Activated CD4-positive, CD25-positive, alpha-beta regulatory T cell treated with anti-CD3 and anti-CD28 coated beads, Interleukin-2, amount 50 U/mL, for 24 hours (primary cell): Measurements from ENCODE around the gene PARVA.
A peak's percentile ranks its signal among the peaks of the same experiment; 100 is the strongest.
"Not testable (repeated sequence)": the region's sequence is repeated elsewhere in the genome, so short reads cannot be mapped to it uniquely, and the experiment has no call there.

Source experiments
- ATAC-seq, 2 donors: fragments of 150-1000 bp; cut with Tn5 transposase; one replicate each; pipeline ENCODE4 v1.10.0; 2021; ENCODE audit warnings: mild to moderate bottlenecking in 1 of 2, moderate library complexity in 1 of 2

PARVA gene

DNA sequence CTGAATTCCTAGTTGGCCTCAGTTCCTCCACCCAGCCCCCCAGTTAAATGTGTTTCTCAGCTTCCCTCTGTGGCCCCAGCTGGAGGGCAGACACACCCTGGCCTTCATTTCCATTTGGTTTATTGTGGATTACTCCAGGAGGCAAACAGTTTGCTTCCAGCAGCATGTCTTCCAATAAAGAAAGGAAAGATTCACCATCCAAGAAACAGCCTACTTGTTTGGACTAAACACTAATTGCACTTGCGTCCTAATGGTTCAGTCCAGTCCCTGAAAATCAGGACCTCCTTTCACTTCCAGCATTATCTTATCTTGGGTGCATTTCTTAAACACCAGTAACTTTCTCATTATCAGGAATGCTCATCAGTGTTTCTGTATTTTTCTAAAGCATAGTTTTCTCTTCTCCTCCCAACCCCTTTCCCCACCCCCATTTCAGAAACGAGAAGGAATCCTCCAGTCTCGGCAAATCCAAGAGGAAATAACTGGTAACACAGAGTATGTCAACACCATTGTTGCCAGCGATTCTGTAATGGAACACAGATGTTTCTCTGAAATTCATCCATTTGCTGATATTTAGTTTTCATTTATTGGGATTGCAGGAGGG, 130.9 kb downstream of the PARVA start:
- no peak for ATAC-seq

GRCh38 chr11:12509371-12509770, 132.0 kb downstream of the PARVA start:
- ATAC-seq = no peak

- ATAC-seq = no peak
Observed at GRCh38 chr11:12512132-12512531, 134.8 kb downstream of the PARVA start.

- ATAC-seq = no peak
Observed at GRCh38 chr11:12512826-12513395, 135.5 kb downstream of the PARVA start.

- no peak for ATAC-seq
Observed at GRCh38 chr11:12516387-12517105, 139.2 kb downstream of the PARVA start.

DNA sequence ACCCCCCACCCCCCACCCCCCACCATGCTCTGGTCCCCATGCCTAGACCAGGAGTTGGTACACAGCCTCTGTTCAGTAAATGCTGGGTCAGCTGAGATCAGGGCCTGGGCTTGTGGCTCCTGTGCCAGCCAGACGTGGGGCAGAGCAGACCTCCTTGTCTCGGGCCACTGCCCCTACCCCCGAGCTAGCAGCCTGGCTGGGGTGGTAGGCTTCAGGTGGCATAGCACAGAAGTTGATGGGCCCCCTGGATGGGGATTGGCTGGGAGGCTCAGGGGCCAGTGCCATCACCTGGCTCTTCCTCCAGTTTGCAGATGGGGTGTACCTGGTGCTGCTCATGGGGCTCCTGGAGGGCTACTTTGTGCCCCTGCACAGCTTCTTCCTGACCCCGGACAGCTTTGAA, 139.9 kb downstream of the PARVA start:
- ATAC-seq = no peak

DNA sequence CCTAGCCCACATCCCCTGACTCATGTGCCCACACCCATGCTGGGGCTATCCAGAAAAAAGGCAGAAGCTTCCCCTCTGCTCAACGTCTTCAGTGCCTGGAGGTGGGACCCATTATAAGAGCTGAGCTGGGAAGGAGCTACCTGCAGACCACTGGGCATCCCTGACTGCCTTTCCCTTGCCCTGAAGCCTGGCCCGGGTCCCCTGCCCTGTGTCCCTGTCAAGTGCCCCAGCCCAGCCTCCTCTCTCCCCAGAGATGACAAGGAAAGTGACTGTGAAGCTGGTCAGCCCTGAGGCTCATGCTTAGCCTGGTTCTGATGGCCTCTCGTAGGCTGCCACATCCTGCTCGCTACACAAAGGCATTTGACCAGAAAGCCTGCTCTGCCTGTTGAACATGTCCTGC, 140.4 kb downstream of the PARVA start:
- no peak for ATAC-seq

DNA sequence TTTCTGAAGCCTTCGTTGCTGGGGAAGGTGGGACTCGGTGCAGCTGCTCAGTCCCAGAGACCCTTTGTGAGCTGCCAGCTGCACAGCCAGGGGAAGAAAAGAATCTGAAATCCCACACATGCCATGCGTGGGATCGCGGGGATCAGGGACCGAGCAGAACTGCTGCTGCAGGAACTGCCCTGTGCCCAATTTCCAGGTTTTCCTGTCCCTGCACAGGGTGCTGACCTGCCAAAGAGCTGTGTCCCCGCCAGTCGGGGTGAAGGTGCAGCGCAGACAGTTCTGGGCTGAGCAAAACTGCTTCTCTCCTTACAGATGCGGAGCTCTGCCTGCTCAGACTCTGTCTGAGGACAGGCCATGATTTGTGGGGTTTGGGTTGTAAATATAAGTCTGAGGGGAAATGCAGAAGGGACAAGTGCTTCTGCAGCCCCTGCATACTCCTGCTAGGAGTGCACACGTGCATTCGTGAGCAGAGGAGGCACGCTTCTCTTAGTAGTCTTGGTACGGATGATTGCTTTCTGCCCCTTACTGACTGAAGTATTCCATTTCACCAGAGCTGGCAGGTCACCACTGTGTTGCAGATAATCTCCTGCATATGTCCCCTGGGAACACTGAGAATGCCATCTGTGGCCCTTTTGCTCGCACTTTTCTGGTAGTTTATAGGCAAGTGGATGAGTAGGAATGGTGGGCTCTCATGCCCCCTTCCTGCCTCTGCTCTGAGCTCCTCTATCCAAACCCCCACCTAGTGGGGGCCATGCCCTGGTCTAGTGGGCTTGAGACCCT, 141.4 kb downstream of the PARVA start:
- ATAC-seq = no peak

DNA sequence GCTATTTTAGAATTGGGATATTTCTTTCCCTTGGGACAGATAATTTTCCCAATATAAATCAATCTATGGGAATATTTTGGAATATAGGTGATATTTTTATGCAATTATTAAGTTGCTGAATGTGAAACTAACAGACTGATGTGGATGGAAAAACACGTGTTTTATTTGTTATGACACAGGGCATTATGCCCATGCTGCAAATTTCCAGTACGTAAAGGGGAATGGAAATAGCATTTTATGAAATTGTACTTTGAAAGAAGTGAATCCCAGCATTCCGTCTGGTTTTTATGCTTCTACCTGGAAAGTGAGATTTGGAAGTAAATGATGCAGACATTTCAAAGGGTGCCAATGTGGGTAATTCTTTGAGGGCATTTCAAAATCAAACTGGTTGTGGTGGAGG, 142.7 kb downstream of the PARVA start:
- ATAC-seq = no peak

DNA sequence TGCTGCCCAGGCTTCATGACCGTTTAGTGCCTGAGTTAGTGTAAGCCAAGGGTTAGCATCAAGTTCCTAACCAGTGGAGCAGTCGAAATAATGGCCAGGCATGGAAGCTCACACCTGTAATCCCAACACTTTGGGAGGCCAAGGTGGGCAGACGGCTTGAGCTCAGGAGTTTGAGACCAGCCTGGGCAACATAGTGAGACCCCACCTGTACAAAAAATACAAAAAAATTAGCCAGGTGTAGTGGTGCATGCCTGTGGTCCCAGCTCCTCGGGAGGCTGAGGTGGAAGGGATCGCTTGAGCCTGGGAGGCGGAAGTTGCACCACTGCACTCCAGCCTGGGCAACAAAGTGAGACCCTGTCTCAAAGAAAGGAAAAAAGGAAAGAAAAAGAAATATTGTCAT, 143.2 kb downstream of the PARVA start:
- not testable (repeated sequence) for ATAC-seq

GRCh38 chr11:12523180-12523924, 146.0 kb downstream of the PARVA start:
- ATAC-seq = no peak

GRCh38 chr11:12524865-12525264, 147.5 kb downstream of the PARVA start:
- ATAC-seq = no peak

- ATAC-seq = peak in 1 of 2 donors; percentile 9
Observed at GRCh38 chr11:12525466-12526055, 148.2 kb downstream of the PARVA start.

DNA sequence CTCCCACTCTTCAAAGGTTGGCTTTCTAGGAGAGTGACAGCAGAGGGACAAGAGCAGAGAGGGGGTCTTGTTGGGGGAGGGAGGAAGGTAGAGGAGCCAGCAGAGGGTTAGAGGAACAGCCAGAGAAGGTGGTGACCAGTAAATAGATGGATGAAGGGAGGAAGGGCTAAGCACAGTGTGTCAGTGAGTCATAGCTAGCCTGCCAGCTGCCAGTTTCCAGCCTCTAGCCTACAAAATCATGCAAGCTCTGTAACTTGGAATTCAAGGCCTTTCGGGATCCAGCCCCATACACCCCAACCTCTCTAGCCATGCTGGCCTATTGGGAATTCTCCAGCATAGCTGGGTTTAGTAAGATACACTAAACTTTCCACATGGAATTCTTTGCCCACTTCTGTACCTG, 149.4 kb downstream of the PARVA start:
- ATAC-seq = no peak

GRCh38 chr11:12528487-12528886, 151.1 kb downstream of the PARVA start:
- ATAC-seq = no peak

- ATAC-seq = no peak
Observed at GRCh38 chr11:12529041-12529440, 151.7 kb downstream of the PARVA start.

GRCh38 chr11:12529793-12530192, 152.4 kb downstream of the PARVA start:
- no peak for ATAC-seq

GRCh38 chr11:12531020-12531419, 153.6 kb downstream of the PARVA start:
- ATAC-seq = no peak

GRCh38 chr11:12531681-12532080, 154.3 kb downstream of the PARVA start:
- no peak for ATAC-seq

DNA sequence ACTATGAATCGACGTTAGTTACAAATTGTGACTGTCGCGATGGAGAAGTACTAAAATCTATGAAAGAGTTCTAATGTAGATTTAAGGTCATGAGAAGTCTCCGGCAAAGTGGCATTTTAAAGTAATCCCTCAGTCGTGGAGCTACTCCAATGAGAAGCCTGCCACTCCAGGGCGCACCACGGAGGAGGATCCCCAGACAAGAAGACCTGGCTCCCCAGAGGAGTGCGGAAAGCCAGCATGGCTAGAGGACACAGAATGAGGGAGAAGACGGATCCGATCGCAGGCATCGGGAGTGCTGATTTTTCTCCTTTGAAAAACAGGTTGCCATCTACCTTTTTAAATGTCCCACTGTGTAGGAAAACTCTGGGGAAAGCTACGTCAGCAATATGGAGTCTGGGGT, 155.2 kb downstream of the PARVA start:
- no peak for ATAC-seq

- ATAC-seq = no peak
Observed at GRCh38 chr11:12534549-12534948, 157.2 kb downstream of the PARVA start.

GRCh38 chr11:12535321-12535720, 157.9 kb downstream of the PARVA start:
- ATAC-seq = no peak
